AG09309 (cell line): ENCODE results near the gene PAX5.

ENCODE experiments used
- DNase-seq: peaks from one replicate; pipeline ENCODE4 v3.0.0-alpha.2; 2010; ENCODE audit warnings: low read depth
- H3K4me3 ChIP-seq: 2 replicates; pipeline ENCODE4 v1.5.1; 2011; ENCODE audit warnings: mild to moderate bottlenecking, low read depth, low read length, moderate library complexity; ENCODE audit not compliant: control insufficient read depth
- CTCF ChIP-seq: IDR thresholded peaks from 2 replicates; pipeline ENCODE4 v1.5.1; 2011; ENCODE audit warnings: mild to moderate bottlenecking, low read depth, low read length, inconsistent platforms; ENCODE audit not compliant: insufficient read depth, control insufficient read depth; ENCODE audit errors: missing control alignments

PAX5 gene

GRCh38 chr9:36878986-36879982, 154.8 kb downstream of the PAX5 start:
- no peak for TF ChIP-seq CTCF
- no peak overlapping the region for H3K4me3 ChIP-seq
- no peak for DNase-seq

GRCh38 chr9:36877239-36877638, 156.8 kb downstream of the PAX5 start:
- no peak overlapping the region for H3K4me3 ChIP-seq
- DNase-seq: no peak
- no peak for TF ChIP-seq CTCF

- no peak overlapping the region for H3K4me3 ChIP-seq
- no peak for DNase-seq
- no peak for TF ChIP-seq CTCF
Observed at GRCh38 chr9:36876056-36876455, 158.0 kb downstream of the PAX5 start.

- DNase-seq: no peak
- no peak for TF ChIP-seq CTCF
- H3K4me3 ChIP-seq: no peak overlapping the region
Observed at GRCh38 chr9:36874921-36875320, 159.1 kb downstream of the PAX5 start.

- H3K4me3 ChIP-seq: no peak overlapping the region
- no peak for TF ChIP-seq CTCF
- DNase-seq: no peak
Observed at GRCh38 chr9:36874261-36874660, 159.8 kb downstream of the PAX5 start.

- peak; percentile 7 for DNase-seq
- no peak overlapping the region for H3K4me3 ChIP-seq
- TF ChIP-seq CTCF: peak; percentile 96
Observed at GRCh38 chr9:36873247-36873875, 160.7 kb downstream of the PAX5 start.
